ENCODE results near the gene AMOTL2.

AMOTL2 gene

DNA sequence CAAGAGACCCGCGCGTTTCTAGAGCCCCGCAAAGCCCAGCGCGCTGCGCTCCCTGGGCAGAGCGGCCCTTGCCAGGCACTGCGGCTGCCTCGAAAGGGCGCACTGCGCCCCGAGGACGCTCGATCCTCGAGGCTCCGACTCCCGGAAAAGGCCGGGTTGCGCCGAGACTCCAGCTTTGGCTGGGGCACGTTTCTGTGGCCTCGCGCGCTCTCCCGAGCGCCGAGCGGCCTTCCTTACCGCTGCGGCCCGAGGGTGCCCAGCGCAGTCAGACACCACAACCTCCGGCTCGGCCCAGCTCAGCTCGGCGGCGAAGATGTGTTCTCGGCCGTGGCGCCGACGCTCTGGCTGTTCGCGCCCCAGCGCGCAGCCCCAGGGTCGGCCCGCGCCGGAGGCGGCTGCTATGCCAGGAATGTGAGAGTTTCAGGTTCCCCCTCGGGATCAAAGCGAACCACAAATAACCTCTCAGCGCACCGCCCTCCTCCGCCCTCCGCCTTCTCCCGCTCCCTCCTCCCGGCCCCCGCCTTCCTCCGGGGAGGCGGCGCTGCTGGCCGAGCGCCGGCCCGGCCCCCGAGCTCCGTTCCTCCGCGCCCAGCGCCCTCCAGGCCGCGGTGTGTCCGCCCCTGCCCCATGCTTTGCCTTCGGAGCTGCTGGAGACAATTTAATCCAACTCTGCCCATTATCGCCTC lies at the start of gene AMOTL2:
TSS of gene AMOTL2 (minus strand) at position 343 of the 686 bp plus-strand sequence. CDS start 3,014 bp downstream, outside the sequence.
- DNase-seq (ENCODE audit: low spot score): peak; percentile 29

GRCh38 chr3:134423153-134423552 lies 48.9 kb upstream of the AMOTL2 start:
- DNase-seq (ENCODE audit: low spot score): no peak

DNA sequence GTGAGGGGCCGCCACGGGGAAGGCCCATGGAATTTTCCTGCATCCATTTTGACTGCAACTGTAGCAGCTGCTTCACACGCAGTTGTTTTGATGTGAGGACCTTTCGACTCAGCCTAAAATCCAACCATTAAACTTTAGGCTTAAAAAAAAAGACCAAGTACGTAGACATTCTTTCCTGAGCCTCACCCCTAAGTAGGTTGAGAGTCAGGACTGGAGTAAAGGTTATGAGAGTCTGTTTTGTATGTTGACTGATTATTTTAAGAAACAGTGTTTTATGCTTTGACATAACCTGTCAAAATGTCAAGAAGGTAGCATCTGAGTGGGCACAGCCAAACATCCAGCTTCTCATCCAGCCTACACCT lies 45.7 kb upstream of the AMOTL2 start:
- no peak for DNase-seq (ENCODE audit: low spot score)

- DNase-seq (ENCODE audit: low spot score): no peak
Observed at GRCh38 chr3:134419214-134419959, 45.1 kb upstream of the AMOTL2 start.

- no peak for DNase-seq (ENCODE audit: low spot score)
Observed at GRCh38 chr3:134409041-134409440, 34.8 kb upstream of the AMOTL2 start.

GRCh38 chr3:134407239-134407625 lies 33.0 kb upstream of the AMOTL2 start:
- DNase-seq (ENCODE audit: low spot score): no peak

GRCh38 chr3:134406331-134407238 lies 32.3 kb upstream of the AMOTL2 start:
- DNase-seq (ENCODE audit: low spot score): no peak

DNA sequence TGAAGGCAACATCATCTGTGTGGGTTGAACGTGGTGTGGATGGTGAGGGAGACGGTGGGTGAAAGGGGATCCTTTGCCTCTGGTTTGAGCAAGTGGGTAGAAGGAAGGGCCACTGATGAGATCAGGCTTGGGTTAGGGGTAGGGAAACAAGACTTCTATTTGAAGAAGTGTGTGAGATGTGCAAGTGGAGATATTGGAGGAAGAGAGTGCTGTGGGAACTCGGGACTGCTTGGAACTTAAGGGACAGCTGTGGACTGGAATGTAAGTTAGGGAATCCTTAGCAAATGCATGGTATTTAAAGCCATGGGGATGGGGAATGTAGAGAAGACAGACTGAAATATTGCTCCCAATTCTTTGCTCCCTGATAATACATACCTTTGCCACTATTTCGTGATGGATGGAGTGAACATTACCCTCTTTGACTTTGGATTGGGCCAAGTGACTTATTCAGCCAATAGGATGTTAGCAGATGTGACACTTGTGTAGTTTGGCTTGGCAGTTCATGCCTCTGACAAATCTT lies 30.2 kb upstream of the AMOTL2 start:
- no peak for DNase-seq (ENCODE audit: low spot score)

DNA sequence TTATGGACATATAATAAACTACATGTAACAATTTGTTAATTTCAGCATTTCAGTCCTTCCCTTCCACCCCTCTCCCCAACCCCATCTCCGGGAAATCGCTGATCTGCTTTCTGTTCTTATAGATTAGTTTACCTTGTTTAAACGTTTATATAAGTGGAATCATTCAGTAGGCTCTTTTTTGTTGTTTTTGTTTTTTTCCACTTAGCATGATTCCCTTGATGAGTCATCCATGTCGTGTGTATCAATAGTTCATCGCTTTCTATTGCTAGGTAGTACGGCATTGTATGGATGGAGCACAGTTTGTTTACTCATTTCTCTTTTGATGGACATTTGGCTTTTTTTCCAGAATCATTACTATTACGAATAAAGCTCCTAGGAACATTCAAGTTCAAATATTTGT lies 23.5 kb upstream of the AMOTL2 start:
- no peak for DNase-seq (ENCODE audit: low spot score)

DNA sequence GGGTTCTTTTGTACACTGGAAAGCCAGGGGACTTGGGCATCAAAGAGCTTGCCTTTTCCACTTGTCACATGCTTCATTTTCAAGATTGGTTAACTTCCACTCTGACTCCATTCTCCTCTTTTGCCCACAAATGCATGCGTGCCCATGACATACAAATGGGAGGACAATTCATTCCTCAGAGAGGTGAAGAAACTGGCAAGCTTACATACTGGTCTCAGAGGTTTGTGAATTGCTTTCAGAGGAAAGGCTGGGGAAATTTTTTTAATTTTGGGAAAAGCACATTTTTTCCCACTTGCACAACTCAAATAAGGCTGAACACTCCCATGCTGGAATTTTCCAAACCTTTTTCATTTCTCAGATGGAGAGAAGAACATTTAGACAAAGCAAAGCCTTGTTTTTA lies 20.9 kb upstream of the AMOTL2 start:
- no peak for DNase-seq (ENCODE audit: low spot score)

DNA sequence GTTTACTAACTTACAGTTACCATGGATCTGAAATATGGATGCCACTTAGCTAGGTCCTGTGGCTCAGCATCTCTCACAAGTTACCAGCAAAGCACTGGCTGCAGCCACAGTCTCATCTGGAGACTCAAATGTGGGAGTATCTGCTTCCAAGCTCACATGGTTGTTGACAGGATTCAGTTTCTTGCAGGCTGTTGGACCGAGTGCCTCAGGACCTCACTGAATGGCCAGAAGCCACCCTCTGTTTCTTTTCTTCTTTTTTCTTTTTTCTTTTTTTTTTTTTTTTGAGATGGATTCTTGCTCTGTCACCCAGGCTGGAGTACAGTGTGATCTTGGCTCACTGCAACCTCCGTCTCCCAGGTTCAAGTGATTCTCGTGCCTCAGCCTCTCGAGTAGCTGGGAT lies 20.1 kb upstream of the AMOTL2 start:
- no peak for DNase-seq (ENCODE audit: low spot score)

GRCh38 chr3:134393074-134393473 lies 18.8 kb upstream of the AMOTL2 start:
- no peak for DNase-seq (ENCODE audit: low spot score)

GRCh38 chr3:134392336-134392983 lies 18.2 kb upstream of the AMOTL2 start:
- no peak for DNase-seq (ENCODE audit: low spot score)

GRCh38 chr3:134389865-134390264 lies 15.6 kb upstream of the AMOTL2 start:
- no peak for DNase-seq (ENCODE audit: low spot score)

GRCh38 chr3:134388788-134389485 lies 14.7 kb upstream of the AMOTL2 start:
- DNase-seq (ENCODE audit: low spot score): no peak

- DNase-seq (ENCODE audit: low spot score): no peak
Observed at GRCh38 chr3:134388292-134388691, 14.0 kb upstream of the AMOTL2 start.

DNA sequence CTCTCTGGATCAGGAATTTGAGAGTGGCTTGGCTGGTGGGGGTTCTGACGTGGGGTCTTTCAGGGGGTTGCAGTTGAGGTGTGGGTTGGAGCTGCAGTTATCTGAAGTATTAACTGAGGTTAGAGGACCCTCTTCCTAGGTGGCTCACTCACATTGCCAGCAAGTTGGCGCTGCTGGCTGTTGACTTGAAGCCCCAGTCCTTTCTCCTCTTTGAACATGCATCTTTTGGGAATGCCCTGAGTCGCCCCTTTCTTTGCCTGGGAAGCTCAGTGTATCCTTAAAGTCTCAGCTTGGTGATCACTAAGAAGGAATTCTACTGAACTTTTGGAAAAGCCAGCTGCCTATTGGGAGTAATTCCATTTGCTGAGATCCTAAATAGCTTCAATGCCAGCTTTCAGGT lies 13.0 kb upstream of the AMOTL2 start:
- DNase-seq (ENCODE audit: low spot score): no peak

- DNase-seq (ENCODE audit: low spot score): no peak
Observed at GRCh38 chr3:134384963-134385362, 10.7 kb upstream of the AMOTL2 start.

DNA sequence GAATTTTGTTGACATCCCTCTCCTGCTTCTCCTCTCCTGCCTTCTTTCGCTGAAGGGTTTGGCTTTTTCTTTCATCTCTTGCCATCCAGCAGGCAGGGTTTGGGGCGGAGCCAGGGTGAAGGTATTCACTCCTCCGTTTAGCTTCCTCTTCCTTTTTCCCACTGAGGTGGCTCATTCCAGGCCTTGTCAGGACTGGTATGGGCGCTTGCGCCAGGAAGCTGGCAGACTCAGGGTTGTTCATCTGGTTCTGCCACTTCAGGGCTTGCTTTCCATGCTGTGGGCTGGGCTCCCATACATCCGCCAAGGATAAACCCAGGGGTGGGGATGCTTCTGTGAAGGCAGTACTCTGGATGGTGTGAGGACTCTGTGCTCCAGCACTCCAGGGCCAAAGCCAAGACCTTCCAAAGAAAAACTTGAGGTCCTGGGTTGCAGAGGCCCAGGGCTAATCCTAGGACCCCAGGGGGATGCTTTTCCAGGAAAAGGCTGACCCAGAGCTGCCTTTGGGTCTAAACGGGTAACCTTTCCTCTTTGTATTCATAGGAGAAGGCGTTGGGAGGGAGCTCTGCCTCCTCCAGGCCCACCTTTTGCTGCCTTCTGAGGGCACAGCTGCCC lies 7.7 kb upstream of the AMOTL2 start:
- no peak for DNase-seq (ENCODE audit: low spot score)

DNA sequence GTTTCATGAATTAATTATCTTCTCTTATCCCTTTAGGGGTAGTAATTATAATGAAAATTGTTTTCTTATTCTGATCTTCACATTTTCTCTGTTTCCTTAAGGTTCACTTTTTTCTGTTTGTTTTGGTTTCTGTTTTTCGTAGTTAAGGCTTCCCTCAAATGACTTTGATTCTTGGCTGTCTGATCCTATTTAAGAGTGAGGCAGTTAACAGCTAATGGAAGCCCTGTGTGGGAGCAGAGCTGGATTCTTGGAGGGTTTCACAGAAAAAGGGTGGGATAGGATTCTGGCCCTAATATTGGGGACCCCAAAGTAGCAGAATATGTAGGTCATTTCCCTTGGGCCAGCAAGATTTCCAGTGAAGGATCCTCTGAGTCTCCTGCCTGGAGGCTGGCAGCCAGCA lies 6.8 kb upstream of the AMOTL2 start:
- DNase-seq (ENCODE audit: low spot score): no peak

DNA sequence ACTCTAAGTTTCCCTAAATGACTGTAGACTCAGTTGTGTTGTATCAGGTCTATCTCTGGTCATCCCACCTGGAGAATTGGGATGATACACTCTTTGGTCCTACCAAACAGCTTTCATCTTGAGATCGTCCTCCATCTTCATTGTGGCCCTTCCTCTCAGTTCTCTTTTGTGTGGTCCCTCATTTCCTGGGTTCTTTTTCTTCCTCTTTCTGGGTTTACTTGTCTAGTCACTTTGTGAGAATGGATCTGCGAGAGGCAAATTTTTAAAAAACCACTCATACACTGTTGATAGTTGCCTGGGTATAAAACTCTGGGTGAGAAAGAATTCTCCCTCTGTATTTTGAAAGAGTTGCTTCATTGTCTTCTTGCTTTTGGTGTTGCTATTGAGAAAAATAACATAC lies 6.0 kb upstream of the AMOTL2 start:
- DNase-seq (ENCODE audit: low spot score): no peak
